Measurements from ENCODE around the gene LONRF2. TPM values are rescaled to one million over a fixed set of nuclear protein-coding genes. Genes with fewer than 3 reads are reported as not detected.

LONRF2 gene
- total and polyA plus RNA-seq, 2 of the 4 experiments (the other 2 are of a cell fraction) = 0.19 to 0.54 TPM

DNA sequence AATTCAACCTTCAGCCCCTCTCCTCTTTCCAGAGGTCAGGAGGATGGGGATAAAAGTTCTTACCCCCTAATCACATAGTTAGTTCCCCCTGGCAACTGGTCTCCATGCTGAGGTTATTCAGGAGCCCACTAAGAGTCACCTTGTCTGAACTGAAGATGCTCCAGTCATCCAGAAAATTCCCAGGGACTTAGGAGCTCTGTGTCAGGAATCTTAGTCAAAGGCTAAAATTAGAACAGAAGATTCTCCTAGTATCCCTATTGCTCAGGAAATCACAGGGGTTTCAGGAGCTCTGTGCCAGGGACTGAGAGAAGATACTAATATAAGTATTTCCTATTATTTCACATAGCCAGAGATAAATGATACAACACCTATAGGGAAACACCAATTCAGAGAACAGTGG is 37.3 kb upstream of the LONRF2 start:
- no peak overlapping the region for H2BK20ac ChIP-seq (ENCODE audit: low read depth, low read length)
- H4K5ac ChIP-seq (ENCODE audit: low read depth, low read length) = no peak overlapping the region
- H3K9me3 ChIP-seq (ENCODE audit: control insufficient read depth, insufficient read depth, low read length) = peaks cover 4% of the 10 kb centered on the region
- no peaks in the 10 kb centered on the region for H3K9me1 ChIP-seq (ENCODE audit: insufficient read depth, low read length)
- H2AFZ ChIP-seq (replicated peaks; ENCODE audit: low read length, poor library complexity) = no peak overlapping the region
- H3K4me2 ChIP-seq (ENCODE audit: low read depth, low read length) = no peak overlapping the region
- no peak overlapping the region for H3K14ac ChIP-seq (replicated peaks; ENCODE audit: low read depth, low read length)
- intact Hi-C loops (cut with micrococcal nuclease) (no loop called here), in situ Hi-C loops (cut with MboI; ENCODE audit: low sequenced_read_pairs) (no loop called here), dilution Hi-C loops (cut with HindIII; ENCODE audit: low sequenced_read_pairs, unreplicated experiment) (no loop called here)
- no peaks in the 10 kb centered on the region for H3K36me3 ChIP-seq (ENCODE audit: control insufficient read depth, insufficient read depth, low read length)
- ChIA-PET POLR2A (ENCODE audit: unreplicated experiment) (no interaction called here), CTCF (no interaction called here)
- H3K56ac ChIP-seq (ENCODE audit: extremely low read depth, insufficient read depth, low read length) = no peak overlapping the region
- H3K18ac ChIP-seq (ENCODE audit: low read depth, low read length) = no peak overlapping the region
- peaks cover 9% of the 10 kb centered on the region for H3K27me3 ChIP-seq (ENCODE audit: control insufficient read depth, insufficient read depth, low read length)
- H3K4me1 ChIP-seq (ENCODE audit: control insufficient read depth, insufficient read depth, low read length) = no peaks in the 10 kb centered on the region
- no peak overlapping the region for H3K4me3 ChIP-seq (ENCODE audit: insufficient read depth, low read depth, low read length)
- H2BK5ac ChIP-seq (ENCODE audit: low read depth, low read length, poor library complexity, severe bottlenecking) = no peak overlapping the region
- H3K79me1 ChIP-seq (ENCODE audit: low read depth in 1 of 2, low read length in 2 of 2) = no peaks in the 10 kb centered on the region
- no peak overlapping the region for H3K4ac ChIP-seq (ENCODE audit: low read depth, low read length)
- DNase-seq (peak; percentile 20), ATAC-seq (ENCODE audit: low read depth) (no peak)
- no peak overlapping the region for H4K91ac ChIP-seq (ENCODE audit: insufficient read depth, low read depth, low read length)
- H3K27ac ChIP-seq (ENCODE audit: insufficient read depth, low read length) = no peak overlapping the region
- no peak overlapping the region for H2AK9ac ChIP-seq (replicated peaks; ENCODE audit: low read depth, low read length, poor library complexity)
- H2AK5ac ChIP-seq (ENCODE audit: low read depth, low read length) = no peak overlapping the region
- H2BK15ac ChIP-seq (ENCODE audit: low read depth, low read length) = no peak overlapping the region
- no peak overlapping the region for H3K9ac ChIP-seq (ENCODE audit: low read depth, low read length)
- H4K20me1 ChIP-seq (ENCODE audit: insufficient read depth, low read length) = no peaks in the 10 kb centered on the region
- H4K8ac ChIP-seq (ENCODE audit: low read depth in 2 of 2, low read length in 2 of 2) = no peak overlapping the region
- BruUV-seq (replicated peaks) = no TSS peak
- H2BK120ac ChIP-seq (ENCODE audit: low read depth, low read length) = no peak overlapping the region
- TF ChIP-seq, protein P1, sequence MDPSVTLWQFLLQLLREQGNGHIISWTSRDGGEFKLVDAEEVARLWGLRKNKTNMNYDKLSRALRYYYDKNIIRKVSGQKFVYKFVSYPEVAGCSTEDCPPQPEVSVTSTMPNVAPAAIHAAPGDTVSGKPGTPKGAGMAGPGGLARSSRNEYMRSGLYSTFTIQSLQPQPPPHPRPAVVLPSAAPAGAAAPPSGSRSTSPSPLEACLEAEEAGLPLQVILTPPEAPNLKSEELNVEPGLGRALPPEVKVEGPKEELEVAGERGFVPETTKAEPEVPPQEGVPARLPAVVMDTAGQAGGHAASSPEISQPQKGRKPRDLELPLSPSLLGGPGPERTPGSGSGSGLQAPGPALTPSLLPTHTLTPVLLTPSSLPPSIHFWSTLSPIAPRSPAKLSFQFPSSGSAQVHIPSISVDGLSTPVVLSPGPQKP (IDR thresholded peaks at IDR 0.05; ENCODE audit: borderline replicate concordance, low read depth, low read length) = no peak
- H3K23ac ChIP-seq (ENCODE audit: low read depth, low read length) = no peak overlapping the region

All from IMR-90 (cell line).